Measurements from ENCODE around the gene EIF4G2.

EIF4G2 gene

GRCh38 chr11:10808553-10809372 lies at the start of gene EIF4G2:
Gene EIF4G2, minus strand, starts transcription at chr11:10808926.
- TF ChIP-seq, protein P1, sequence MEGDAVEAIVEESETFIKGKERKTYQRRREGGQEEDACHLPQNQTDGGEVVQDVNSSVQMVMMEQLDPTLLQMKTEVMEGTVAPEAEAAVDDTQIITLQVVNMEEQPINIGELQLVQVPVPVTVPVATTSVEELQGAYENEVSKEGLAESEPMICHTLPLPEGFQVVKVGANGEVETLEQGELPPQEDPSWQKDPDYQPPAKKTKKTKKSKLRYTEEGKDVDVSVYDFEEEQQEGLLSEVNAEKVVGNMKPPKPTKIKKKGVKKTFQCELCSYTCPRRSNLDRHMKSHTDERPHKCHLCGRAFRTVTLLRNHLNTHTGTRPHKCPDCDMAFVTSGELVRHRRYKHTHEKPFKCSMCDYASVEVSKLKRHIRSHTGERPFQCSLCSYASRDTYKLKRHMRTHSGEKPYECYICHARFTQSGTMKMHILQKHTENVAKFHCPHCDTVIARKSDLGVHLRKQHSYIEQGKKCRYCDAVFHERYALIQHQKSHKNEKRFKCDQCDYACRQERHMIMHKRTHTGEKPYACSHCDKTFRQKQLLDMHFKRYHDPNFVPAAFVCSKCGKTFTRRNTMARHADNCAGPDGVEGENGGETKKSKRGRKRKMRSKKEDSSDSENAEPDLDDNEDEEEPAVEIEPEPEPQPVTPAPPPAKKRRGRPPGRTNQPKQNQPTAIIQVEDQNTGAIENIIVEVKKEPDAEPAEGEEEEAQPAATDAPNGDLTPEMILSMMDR (conservative IDR thresholded peaks at IDR 0.05; ENCODE audit: control insufficient read depth, insufficient read depth, low read depth, low read length) = no peak
- peak within 1 kb of the TSS; percentile 96 for H3K4me3 ChIP-seq (ENCODE audit: control insufficient read depth, low read depth, low read length)
- peak; percentile 98 for DNase-seq (ENCODE audit: low read depth)

GRCh38 chr11:10857709-10858438 lies 49.1 kb upstream of the EIF4G2 start, which contains the start of gene ZBED5:
Gene ZBED5, minus strand, starts transcription at chr11:10858053. Its CDS starts 3,108 bp downstream, at chr11:10854945.
- peak; percentile 96 for DNase-seq (ENCODE audit: low read depth)
- TF ChIP-seq, protein P1 (conservative IDR thresholded peaks at IDR 0.05; ENCODE audit: control insufficient read depth, insufficient read depth, low read depth, low read length) = no peak
- peak within 1 kb of the TSS; percentile 89 for H3K4me3 ChIP-seq (ENCODE audit: control insufficient read depth, low read depth, low read length)

DNA sequence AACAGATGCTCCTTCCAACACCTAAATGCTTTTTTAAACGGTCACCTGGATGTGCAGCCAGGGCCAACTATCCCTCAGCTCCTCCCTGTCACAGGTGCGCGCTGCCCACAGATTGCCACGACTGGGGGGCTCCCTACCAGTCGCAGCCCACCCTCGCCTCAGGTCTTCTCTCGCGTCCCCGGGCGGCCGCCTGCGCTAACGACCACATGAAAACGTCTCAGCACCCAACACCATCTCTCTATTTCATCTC lies 48.7 kb upstream of the EIF4G2 start:
- peak overlapping the region; percentile 89 for H3K4me3 ChIP-seq (ENCODE audit: control insufficient read depth, low read depth, low read length)
- TF ChIP-seq, protein P1 (conservative IDR thresholded peaks at IDR 0.05; ENCODE audit: control insufficient read depth, insufficient read depth, low read depth, low read length) = no peak
- no peak for DNase-seq (ENCODE audit: low read depth)

DNA sequence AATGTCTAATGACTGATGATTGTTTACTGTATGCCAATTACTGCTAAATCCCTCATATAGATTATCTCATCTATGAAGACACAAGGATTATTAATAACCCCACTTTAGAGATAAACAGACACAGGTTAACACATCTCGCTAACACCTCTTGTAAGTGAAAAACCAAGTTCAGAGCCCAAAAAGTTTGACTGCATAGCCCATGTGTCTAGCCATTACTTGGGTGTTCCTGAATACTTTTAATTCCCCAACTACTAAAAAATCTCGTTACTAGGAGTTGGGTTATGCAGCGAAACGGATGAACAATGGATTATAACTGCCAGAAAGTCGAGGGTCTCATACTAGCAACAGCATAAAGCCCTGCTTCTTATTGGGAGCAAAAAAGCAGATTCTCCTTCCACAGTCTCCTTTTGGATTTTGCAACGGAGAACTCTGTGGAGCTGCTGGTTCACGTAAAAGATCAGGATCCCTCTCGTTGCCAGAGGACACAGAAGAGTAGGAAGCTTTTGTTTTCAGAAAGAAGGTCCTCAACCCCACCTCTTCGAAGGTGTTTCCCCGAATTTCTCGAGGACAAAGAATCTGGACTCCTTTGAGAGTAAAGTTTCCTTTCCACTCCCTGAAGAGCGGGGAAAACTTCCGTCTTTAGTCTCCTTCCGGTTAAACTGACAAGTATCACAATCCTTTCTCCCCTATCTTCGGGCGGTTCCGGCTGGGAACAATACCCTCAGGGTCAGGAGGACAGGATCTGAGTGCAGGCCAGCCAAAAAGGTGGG lies 48.1 kb upstream of the EIF4G2 start:
- DNase-seq (ENCODE audit: low read depth) = no peak
- TF ChIP-seq, protein P1 (conservative IDR thresholded peaks at IDR 0.05; ENCODE audit: control insufficient read depth, insufficient read depth, low read depth, low read length) = no peak
- peak overlapping the region; percentile 89 for H3K4me3 ChIP-seq (ENCODE audit: control insufficient read depth, low read depth, low read length)

GRCh38 chr11:10855295-10855694 lies 46.6 kb upstream of the EIF4G2 start:
- DNase-seq (ENCODE audit: low read depth) = no peak
- no peak overlapping the region for H3K4me3 ChIP-seq (ENCODE audit: control insufficient read depth, low read depth, low read length)
- TF ChIP-seq, protein P1 (conservative IDR thresholded peaks at IDR 0.05; ENCODE audit: control insufficient read depth, insufficient read depth, low read depth, low read length) = no peak

DNA sequence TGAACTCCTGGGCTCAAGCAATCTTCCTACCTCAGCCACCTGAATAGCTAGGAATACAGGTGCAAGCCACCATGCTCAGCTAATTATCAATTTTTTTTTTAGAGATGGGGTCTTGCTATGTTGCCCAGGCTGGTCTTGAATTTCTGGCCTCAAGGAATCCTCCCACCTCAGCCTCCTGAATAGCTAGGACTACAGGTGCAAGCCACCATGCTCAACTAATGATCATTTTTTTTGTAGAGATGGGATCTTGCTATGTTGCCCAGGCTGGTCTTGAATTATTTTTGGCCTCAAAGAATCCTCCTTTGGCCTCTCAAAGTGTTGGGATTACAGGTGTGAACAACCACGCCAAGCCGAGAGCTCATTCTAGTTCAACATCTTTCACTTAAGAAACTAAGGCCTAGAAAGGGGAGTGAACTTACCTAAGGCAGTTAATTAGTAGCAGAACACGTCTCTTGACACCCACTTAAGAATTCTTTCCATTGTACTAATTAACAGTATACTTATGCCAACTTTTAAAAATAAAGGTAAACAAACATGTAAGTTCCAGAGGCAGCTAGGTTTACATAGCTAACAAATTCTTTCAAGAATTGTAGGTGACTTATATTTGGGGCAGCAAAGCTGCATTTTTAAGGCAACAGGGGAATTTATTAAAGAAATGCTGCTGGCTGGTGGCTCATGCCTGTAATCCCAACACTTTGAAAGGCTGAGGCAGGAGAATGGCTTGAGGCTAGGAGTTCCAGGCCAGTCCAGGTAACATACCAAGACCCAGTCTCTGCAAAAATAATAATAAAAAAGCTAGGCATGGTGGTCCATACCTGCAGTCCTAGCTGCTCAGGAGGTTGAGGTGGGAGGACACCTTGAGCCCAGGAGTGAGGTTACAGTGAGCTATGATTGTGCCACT lies 39.5 kb upstream of the EIF4G2 start:
- TF ChIP-seq, protein P1 (conservative IDR thresholded peaks at IDR 0.05; ENCODE audit: control insufficient read depth, insufficient read depth, low read depth, low read length) = no peak
- no peak overlapping the region for H3K4me3 ChIP-seq (ENCODE audit: control insufficient read depth, low read depth, low read length)

More for the DNA sequence above, 39.5 kb upstream of the EIF4G2 start:
- no peak for DNase-seq (ENCODE audit: low read depth)

Measured in fibroblast of mammary gland (primary cell).